DLD1 (cell line): ENCODE measurements around the gene HRH1.
"Not testable (repeated sequence)": the region's sequence is repeated elsewhere in the genome, so short reads cannot be mapped to it uniquely, and the experiment has no call there.

ENCODE experiments used
- in situ Hi-C: cut with HindIII; loops from 2 replicates; pipeline ENCODE4 v1.10.0; 2017; ENCODE audit warnings: low sequenced_read_pairs

HRH1 gene

DNA sequence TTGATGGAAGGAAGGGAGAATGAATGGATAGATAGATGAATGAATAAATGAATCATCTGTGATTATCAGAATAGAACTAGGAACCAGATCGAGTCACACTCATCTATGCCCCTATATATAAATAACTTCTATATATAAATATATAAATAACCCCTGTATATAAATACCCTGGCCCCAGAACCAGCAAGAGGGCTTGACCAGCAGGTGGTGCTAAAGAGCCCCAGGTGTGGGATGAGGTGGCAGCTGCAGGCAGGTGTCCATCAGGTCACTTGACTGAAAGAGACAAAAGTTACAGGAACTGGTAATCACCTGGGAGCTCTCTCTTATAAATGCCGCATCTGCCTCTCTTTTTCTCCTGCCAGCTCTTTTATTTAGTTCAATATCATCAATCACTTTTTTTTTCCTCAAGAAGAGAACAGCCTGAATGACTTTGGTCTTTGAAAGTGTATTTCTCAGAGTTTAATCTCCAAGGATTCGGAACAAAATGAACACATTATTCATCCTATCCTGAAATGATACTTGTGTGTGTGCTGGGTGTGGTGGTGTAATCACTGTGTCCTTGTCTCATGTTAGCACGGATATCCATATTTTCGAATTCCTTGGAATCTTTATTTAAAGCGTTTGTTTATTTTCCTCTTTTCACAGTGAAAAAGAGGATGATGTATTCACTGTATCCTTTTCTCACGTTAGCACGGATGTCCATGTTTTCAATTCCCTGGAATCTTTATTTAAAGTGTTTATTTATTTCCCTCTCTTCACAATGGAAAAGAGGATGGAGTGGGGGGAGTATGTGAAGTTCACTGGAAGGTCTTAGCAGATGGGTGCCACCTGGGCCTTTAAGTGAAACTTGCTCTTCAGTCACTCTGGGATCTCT, 82.5 kb downstream of the HRH1 start:
- in situ Hi-C loops: no loop called here

DNA sequence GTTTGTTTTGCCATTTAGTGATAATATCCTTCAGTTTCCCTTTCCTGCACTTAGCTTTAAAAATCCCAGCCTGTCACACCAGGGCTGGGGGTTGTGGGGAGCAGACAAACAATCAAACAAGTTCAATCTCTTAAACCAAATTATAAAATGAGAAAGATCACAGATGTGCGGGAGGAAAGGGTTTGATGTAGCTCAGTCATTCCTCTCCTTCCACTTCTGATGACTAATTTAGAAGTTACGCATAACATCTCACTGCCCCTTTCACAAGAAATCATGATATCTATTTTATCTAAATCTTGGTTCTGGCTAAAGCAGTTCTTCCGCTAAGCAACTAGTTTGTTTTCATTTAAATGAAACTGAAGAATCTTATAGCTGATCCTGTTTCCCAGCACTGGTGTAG, 83.8 kb downstream of the HRH1 start:
- in situ Hi-C loops: no loop called here

DNA sequence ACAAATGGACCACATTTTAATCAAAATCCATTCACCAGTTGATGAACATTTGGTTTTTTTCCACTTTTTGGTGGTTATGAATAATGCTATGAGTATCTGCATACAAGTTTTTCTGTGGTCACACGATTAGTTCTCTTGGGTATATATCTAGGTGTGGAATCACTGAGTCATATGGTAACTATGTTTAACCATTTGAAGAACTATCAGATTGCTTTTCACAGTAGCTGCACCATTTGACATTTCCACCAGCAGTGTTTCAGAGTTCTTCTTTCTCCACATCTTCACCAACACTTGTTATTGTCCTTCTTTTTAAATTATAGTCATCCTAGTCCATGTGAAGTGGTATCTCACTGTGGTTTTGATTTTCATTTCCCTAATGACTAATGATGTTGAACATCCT, 84.6 kb downstream of the HRH1 start:
- in situ Hi-C loops: no loop called here

DNA sequence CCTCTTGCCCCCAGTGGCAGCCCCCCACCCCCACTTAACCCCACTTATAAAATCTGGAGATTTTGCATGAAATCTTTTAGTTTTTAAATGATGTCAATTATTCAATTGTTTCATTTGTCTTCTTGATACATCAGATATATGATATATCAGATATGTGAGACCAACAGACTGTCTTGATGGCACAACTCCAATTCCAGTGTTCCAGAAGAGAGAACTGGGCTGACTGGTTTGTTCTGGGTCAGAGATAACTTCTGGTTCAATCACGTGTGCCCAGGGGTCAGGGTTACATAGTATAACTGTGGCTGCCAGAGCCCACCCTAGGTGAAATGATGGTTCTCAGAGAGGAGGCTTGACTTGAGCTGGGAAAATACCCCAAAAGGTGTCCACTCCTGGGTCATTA, 85.5 kb downstream of the HRH1 start:
- in situ Hi-C loops: no loop called here

DNA sequence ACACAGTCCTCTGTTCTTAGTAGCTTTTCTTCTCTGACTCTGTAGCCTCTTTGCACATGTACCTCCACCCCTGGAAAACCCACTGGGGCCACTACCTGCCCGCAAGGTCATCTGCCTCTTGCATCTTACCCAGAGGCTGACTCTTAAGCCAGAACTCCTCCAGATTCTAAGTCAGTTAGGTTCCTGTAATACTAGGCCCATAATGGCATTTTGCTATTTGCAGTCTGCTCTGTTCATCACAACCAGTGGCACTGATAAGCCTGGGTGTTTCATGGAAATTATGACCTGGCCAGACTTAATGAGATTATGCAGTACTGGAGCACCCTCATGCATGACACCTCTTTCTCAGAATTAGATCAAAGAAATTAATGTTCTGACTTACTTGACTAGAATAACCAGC, 86.2 kb downstream of the HRH1 start:
- in situ Hi-C loops: no loop called here

DNA sequence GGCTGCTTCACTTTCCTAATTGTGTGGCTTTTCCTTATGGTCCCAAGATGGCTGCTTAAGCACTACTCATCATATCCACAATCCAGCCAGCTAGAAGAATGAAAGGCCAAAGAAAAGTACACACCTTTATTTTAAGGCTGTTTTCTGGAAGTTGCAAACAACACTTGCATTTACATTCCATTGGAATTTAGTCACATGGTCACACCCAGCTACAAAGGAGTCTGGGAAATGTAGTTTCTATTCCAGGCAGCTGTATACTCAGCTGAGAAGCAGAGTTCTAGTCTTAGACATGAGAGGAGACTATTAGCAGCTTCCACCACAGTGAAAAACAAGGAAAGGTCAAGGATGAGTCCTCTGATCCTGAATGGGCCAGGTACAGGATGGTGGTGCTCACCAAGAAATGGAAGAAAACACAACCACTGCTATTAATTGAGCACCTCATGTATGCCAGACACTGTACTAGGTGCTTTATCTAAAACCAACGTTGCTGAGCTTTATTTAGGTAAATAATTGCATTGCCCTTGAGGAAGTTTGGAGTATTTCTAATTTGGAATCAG, 89.9 kb downstream of the HRH1 start:
- in situ Hi-C loops: no loop called here

DNA sequence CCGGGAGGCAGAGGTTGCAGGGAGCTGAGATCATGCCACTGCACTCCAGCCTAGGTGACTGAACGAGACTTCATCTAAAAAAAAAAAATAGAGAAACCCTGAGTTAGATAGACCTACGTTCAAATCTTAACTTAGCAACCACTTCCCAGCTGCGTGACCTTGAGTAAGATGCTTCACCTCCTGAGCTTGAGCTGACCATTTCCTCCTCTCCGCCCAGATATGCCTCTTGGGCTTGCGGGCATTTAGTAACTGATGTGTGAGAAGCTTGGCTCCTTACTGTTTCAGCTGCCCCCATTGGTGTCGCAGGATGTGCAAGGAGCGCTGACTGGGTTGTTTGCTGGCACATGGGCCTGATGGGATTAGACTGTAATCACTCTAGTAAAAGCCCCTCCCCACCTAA, 91.0 kb downstream of the HRH1 start:
- in situ Hi-C loops: no loop called here

DNA sequence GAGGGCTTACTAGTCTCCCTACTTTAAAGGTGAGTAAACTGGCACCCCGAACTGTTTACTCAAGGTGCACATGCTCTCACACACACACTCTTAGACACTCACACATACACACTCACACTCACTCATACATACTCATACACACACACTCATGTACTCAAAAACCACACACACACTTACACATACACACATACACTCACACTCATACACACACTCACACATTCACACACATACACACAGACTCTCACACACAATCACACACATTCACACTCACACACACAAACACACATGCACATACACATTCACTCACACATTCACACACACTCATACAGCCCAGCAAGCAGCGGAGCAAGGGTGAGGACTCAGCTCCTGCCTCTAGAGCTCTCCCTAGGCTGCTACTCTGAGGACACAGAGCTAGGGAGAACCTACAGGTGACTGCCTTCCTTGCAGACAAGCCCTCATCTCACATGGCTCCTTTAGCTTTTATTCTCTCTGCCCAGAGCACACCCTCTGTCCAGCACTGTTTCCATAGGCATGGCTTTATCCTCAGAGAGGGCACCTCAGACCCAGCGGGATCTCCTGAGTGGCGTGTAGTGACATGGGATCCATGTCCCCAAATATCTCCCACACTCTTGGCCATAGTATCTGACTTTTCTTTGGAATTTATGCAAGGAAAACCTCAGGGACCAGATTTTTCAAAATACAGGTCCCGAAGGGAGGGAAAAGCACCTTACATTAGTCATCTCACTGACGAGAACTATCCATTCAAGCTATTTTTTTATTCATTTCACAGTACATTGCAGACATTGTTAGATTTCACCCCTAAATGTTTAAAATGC, 91.8 kb downstream of the HRH1 start:
- in situ Hi-C loops: no loop called here

DNA sequence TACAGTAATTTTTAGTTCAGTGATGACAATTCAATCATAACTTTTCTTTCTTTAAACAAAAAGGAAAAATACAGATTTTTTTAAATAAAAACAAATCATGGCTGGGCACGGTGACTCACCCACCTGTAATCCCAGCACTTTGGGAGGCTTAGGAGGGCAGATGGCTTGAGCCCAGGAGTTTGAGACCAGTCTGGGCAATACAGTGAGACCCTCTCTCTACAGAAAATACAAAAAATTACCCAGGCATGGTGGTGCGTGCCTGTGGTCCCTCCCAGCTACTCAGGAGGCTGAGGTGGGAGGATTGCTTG, 92.3 kb downstream of the HRH1 start:
- in situ Hi-C loops: no loop called here

DNA sequence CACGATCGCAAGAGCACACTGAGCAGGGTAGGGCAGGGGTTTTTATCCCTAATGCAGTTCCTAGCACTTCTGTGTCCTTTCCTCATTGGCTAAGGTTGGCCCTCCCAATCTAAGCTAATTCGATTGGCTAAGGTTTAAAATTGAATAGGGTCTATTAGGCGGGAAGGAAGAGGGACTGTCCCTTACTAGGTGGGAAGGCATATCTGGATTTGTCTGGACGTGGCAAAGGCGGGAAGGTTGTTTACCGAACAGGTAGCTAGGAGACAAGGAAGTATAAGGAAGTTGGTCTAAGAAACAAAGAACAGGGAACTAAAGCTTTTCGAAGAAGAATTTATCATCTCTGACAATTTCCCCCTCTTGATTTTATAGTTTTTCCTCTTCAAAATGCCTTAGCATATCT, 93.1 kb downstream of the HRH1 start:
- in situ Hi-C loops: no loop called here

DNA sequence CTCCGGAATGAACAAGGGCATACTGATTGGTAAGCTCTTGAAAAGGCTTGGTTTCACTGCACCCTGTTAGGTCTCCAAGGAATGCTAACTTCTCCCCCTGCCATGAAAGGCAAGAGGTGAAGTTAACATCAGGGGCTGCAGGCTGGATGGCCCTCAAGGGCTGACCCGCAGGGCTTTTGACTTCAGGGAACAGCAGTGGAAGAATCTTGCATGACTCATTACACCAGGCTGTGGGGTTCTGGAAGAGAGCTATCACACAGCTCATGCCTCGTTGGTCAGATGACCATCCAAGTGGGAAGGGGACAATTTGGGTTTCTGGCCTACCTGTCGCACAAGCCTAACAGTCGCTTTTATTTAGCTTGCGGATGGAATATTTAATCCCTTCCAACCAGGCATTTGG, 94.3 kb downstream of the HRH1 start:
- in situ Hi-C loops: no loop called here

DNA sequence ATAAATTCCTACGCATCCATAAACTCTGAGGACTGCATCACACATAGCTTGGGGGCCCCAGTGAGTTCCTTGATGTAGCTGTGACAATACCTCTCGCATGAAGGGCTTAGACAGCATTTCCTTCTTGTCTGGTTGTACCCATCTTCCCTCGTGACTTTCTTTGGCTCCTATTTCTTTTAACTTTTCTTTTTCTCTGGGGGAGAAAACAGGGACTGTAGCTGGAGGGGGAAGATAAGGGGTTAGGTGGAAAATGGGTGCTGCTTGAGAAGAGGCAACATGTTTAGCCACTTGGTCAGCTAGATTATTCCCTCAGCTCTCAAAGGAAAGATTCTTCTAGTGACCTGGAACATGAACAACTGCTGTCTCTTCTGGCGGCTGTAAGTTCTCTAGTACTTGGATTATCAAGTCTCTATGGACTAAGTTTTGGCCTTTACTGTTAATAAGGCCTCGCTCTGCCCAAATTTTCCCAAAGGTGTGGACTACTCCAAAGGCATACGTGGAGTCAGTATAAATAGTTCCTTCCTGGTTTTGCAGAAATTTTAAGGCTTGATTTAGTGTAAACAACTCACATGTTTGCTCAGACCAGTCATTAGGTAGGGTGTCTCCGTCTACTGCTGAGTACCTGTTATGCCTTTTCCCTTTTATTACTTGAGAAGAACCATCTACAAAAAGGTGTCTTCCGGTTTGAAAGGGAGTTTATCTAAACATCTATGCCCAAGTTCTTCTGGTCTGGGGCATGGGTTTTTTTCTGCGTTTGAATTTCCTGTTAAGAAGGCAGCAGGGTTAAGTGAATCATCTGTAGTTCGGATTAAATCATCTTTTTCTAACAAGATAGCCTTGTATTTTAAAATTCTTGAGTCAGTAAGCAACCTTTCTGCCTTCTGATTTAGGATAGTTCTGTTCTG, 96.9 kb downstream of the HRH1 start:
- in situ Hi-C loops: no loop called here

DNA sequence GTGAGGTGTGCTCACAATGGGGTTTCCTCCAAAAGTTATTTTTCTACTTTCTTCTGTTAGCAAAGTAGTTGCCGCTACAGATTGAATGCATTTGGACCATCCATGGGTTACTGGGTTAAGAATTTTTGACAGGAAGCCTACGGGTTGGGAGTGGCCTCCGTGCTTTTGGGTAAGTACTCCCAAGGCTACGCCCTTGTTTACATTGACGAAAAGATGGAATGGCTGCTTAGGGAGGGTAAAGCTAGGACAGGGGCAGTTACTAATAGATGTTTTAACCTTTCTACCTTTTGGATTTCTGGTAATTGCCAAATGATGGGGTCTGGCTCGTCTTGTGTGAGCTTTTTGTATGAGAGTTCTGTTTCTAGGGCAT, 97.5 kb downstream of the HRH1 start:
- in situ Hi-C loops: no loop called here

DNA sequence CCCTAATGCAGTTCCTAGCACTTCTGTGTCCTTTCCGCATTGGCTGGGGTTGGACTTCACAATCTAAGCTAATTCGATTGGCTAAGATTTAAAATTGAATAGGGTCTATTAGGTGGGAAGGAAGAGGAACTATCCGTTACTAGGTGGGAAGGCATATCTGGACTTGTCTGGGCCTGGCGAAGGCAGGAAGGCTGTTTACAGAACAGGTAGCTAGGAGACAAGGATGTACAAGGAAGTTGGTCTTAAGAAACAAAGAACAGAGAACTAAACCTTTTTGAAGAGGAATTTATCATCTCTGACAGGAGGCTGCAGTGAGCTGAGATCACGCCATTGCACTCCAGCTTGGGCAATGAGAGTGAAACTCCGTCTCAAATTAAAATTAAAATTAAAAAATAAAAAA, 100.6 kb downstream of the HRH1 start:
- in situ Hi-C loops: no loop called here

DNA sequence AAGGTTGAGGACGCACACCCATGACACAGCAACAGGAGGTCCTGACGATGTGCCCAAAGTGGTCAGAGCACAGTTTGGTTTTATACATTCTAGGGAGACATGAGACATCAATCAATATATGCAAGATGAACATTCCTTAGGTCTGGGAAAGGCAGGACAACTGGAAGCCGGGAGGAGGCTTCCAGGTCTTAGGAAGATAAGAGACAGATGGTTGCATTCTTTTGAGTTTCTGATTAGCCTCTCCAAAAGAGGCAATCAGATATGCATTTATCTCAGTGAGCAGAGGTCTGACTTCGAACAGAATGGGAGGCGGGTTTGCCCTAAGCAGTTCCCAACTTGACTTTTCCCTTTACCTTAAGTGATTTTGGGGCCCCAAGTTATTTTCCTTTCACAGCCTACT, 101.2 kb downstream of the HRH1 start:
- in situ Hi-C loops: not testable (repeated sequence)

DNA sequence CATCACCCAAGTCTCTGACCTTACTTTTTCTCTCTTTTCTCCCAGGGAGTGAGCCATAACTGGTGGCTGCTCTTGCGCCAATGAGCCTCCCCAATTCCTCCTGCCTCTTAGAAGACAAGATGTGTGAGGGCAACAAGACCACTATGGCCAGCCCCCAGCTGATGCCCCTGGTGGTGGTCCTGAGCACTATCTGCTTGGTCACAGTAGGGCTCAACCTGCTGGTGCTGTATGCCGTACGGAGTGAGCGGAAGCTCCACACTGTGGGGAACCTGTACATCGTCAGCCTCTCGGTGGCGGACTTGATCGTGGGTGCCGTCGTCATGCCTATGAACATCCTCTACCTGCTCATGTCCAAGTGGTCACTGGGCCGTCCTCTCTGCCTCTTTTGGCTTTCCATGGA, 104.7 kb downstream of the HRH1 start:
- in situ Hi-C loops: no loop called here

DNA sequence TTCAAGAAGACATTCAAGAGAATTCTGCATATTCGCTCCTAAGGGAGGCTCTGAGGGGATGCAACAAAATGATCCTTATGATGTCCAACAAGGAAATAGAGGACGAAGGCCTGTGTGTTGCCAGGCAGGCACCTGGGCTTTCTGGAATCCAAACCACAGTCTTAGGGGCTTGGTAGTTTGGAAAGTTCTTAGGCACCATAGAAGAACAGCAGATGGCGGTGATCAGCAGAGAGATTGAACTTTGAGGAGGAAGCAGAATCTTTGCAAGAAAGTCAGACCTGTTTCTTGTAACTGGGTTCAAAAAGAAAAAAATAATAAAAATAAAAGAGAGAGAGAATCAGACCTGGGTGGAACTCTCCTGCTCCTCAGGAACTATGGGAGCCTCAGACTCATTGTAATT, 106.2 kb downstream of the HRH1 start:
- in situ Hi-C loops: no loop called here

DNA sequence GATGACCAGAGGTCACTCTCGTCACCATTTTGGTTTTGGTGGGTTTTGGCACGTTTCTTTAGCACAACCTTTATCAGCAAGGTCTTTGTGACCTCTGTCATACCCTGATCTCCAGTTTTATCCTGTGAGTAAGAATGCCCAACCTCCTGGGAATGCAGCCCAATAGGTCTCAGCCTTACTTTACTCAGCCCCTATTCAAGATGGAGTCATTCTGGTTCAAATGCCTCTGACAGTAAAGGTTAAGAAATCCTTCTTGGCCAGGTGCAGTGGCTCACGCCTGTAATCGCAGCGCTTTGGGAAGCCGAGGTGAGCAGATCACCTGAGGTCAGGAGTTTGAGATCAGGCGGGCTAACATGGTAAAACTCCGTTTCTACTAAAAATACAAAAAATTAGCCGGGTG, 114.7 kb downstream of the HRH1 start:
- in situ Hi-C loops: no loop called here

DNA sequence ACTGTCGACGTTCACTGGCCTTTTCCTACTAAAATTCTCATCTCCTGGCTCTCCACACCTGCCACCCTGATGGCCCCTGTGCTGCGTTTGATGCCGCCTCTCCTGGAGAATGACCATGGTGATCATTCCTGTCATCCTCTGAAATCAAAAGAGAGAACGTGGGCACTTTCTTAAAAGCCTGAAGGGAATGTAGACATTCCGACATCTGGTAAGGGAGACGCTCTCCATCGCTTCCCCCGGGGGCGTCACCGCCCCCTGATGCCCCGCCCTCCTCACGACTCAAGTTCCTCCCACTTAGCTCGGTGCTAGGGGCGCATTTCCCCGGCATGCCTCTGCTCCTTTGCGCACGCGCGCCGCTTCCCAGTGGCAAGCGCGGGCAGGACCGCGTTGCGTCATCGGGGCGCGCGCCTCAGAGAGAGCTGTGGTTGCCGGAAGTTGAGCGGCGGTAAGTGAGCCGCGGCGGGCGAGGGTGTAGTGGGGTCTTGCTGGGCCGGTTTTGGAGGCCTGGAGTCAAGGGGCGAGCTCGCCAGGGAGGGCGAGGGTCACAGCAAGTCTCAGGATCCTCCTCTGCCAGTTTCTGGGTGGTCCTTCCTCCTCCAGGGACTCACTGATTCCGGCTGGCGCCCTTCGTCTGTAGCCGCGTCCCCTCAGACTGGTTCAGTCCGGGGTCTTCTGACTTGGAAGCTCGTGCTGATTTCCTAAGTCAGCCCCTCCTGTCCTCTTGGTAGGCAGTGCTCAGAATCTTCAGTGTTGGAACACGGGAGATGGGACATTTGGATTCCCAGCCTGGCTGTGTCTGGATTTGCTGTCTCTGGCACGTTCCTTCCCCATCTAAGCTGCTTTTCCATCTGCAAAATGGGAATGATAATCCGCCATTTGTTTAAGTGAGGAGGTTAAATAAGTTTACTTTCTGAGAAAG, 118.0 kb downstream of the HRH1 start, which contains the start of gene ATG7:
TSS of gene ATG7 (plus strand) at position 412 of the 919 bp plus-strand sequence. CDS start 26,299 bp downstream, outside the sequence.
- in situ Hi-C loops: no loop called here
